IPS-11a (cell line): ENCODE measurements around the gene TTC38.

Experiments
- H3K4me3 ChIP-seq: one replicate; pipeline ENCODE4 v1.5.1; 2013; ENCODE audit warnings: low read depth, low read length, control low read depth

TTC38 gene

GRCh38 chr22:46275455-46276122 lies 7.8 kb downstream of the TTC38 start:
- H3K4me3 ChIP-seq = no peak overlapping the region

- H3K4me3 ChIP-seq = no peak overlapping the region
These were observed 8.8 kb downstream of the TTC38 start for GRCh38 chr22:46276563-46276962.

- H3K4me3 ChIP-seq = no peak overlapping the region
These were observed 11.1 kb downstream of the TTC38 start for GRCh38 chr22:46278656-46279645.

- no peak overlapping the region for H3K4me3 ChIP-seq
These were observed 12.4 kb downstream of the TTC38 start for GRCh38 chr22:46280063-46280817.

- no peak overlapping the region for H3K4me3 ChIP-seq
These were observed 13.3 kb downstream of the TTC38 start for GRCh38 chr22:46280999-46281623.

- H3K4me3 ChIP-seq = no peak overlapping the region
These were observed 14.3 kb downstream of the TTC38 start for GRCh38 chr22:46281866-46282678.

GRCh38 chr22:46286006-46286405 lies 18.2 kb downstream of the TTC38 start:
- no peak overlapping the region for H3K4me3 ChIP-seq

GRCh38 chr22:46286941-46287872 lies 19.4 kb downstream of the TTC38 start:
- H3K4me3 ChIP-seq = no peak overlapping the region

- no peak overlapping the region for H3K4me3 ChIP-seq
These were observed 20.3 kb downstream of the TTC38 start for GRCh38 chr22:46287873-46288751.

- no peak overlapping the region for H3K4me3 ChIP-seq
These were observed 21.0 kb downstream of the TTC38 start for GRCh38 chr22:46288846-46289243.

- H3K4me3 ChIP-seq = no peak overlapping the region
These were observed 21.6 kb downstream of the TTC38 start for GRCh38 chr22:46289244-46289891.

GRCh38 chr22:46290121-46290842 lies 22.5 kb downstream of the TTC38 start:
- H3K4me3 ChIP-seq = no peak overlapping the region

- no peak overlapping the region for H3K4me3 ChIP-seq
These were observed 23.3 kb downstream of the TTC38 start for GRCh38 chr22:46290843-46291785.

- H3K4me3 ChIP-seq = no peak overlapping the region
These were observed 24.4 kb downstream of the TTC38 start for GRCh38 chr22:46292173-46292572.

- H3K4me3 ChIP-seq = no peak overlapping the region
These were observed 24.9 kb downstream of the TTC38 start for GRCh38 chr22:46292732-46293131.
